NCI-H345 (cell line): ENCODE measurements around the gene ARID3A.
A peak's percentile ranks its signal among the peaks of the same experiment; 100 is the strongest.
"Not testable (repeated sequence)": the region's sequence is repeated elsewhere in the genome, so short reads cannot be mapped to it uniquely, and the experiment has no call there.

Experiments used
- DNase-seq: peaks from one replicate; lab custom pipeline; 2025; lab: John Stamatoyannopoulos, UW

The ARID3A gene

DNA sequence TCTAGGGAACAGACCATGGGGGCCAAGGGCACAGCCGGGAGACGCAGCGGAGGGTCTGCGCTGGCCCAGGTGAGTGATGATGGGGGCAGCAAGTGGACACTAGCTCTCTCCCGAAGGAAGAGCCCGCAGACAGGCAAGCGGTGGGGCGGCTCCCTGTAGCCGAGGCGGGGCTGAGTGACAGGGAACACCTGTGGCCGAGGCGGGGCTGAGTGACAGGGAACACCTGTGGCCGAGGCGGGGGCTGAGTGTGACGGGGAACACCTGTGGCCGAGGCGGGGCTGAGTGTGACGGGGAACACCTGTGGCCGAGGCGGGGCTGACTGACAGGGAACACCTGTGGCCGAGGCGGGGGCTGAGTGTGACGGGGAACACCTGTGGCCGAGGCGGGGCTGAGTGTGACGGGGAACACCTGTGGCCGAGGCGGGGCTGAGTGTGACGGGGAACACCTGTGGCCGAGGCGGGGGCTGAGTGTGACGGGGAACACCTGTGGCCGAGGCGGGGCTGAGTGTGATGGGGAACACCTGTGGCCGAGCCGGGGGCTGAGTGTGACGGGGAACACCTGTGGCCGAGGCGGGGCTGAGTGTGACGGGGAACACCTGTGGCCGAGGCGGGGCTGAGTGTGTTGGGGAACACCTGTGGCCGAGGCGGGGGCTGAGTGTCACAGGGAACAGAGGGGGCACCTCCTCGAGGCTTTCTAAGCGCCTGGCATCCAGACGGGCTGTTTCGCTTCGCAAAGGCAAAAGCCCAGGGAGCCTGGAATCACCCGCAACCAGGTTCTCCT, 34.2 kb upstream of the ARID3A start:
- DNase-seq: not testable (repeated sequence)

DNA sequence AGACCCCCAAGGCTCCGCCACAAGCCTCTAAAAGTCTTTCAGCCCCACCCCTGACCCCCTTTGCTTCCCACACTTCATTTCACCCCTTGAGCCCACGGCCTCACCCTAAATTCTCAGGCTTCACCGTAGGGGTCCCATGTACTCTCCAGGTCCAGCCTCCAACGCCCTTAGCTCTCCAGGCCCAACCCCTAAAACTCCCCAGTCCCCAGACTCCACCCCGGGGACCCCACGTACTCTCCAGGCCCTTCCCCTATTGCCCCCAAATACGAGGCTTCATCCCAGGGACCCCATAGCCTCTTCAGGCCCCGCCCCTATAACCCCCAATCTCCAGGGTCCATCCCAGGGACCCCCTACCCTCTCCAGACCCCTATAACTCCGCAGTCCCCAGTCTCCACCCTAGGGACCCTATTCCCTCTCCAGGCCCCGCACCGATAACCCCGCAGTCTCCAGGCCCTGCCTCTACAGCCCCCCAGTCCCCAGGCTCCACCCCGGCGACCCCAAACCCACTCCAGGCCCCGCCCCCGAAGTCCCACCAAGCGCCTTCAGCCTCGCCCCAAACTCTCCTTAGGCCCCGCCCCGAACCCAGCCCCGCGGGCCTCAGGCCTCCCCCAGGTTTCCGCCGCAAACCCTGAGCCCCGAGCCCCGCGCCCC, 33.5 kb upstream of the ARID3A start:
- DNase-seq: no peak

DNA sequence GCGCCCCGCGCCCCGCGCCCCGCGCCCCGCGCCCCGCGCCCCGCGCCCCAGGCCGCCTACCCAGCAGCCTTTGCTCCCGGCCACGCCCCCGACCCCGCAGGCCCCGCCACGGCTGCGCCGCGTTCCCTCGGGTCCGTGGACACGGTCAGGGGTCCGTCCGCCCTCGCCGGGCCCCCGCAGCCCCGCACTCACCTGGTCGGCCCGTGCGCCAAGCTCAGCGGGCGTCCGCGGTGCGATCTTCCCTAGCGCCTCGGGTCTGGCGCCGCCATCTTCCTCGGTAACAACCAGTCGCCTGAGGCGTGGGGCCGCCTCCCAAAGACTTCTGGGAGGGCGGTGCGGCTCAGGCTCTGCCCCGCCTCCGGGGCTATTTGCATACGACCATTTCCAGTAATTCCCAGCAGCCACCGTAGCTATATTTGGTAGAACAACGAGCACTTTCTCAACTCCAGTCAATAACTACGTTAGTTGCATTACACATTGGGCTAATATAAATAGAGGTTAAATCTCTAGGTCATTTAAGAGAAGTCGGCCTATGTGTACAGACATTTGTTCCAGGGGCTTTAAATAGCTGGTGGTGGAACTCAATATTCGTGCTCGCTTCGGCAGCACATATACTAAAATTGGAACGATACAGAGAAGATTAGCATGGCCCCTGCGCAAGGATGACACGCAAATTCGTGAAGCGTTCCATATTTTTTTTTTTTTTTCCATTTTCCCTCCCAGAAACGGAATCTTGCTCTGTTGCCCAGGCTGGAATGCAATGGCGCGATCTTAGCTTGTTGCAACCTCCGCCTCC, 32.7 kb upstream of the ARID3A start, which contains the start of the genes MED16 and RNU6-9:
Gene MED16 (minus strand): TSS at position 294 of the 796 bp plus-strand sequence. CDS start 2,056 bp downstream, outside the sequence.
Gene RNU6-9 (plus strand): TSS at position 591 of the 796 bp plus-strand sequence.
- DNase-seq: peak; percentile 93

DNA sequence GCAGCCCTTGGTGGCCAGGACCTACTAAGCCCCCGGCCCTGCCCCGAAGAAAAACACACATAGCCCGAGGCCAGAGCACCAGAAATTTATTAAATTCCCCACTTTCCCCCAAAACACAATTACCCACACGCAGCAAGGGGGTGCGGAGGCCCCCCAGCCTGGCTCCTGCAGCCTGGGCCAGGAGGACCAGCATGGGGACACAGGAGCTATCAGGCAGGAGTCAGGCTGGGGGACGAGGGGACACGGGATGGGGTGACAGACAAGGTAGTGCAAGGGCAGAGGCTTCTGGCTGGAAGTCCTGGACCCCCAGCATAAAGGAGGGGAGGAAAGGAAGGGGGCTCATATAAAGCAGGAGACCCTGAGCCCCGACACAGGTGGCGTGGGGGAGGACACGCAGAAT, 29.4 kb upstream of the ARID3A start:
- no peak for DNase-seq

DNA sequence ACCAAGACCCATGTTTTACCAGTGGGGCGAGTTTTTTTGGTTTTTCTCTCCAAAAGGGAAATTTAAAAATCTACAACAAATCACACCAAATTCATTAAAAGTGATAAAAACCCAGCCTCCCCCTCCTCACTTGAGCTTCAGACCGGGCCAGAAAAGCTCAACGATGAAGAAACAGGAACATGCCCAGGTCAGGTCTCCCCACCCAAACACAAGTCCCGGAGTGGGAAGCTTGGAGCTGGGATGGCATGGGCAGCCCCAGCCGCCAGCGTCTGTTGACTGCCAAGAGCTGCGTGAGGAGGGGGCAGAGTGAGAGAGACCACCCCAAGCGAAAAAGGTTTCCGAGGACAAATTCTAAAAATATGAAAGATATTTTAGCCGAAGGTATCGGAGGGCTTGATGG, 28.8 kb upstream of the ARID3A start:
- DNase-seq: no peak

DNA sequence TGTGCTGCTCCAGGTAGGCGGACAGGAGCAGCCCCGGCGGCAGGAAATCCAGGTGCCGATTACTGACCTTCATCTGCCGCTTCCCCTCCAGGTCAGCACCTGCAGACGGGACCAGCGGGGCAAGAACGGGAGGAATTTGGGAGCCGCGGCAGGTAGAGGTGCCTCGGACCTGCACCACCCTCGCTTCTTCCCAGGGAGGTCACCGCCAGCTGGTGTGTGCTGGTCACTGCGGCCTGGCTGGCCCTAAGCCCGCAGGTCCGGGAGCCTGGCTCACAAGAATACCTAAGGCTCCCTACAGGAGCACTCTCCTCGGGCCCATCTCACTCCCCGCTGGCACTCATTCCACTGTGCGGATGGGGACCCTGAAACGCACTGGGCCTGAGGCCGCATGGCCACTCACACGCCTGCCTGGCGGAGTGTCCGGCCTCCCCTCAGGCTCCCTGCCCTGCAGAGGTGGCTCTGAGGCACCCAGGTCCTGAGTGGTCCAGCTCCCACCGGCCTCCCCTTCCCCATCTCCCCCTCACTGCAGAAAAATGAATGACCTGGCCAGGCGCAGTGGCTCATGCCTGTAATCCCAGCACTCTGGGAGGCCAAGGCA, 28.3 kb upstream of the ARID3A start:
- no peak for DNase-seq

DNA sequence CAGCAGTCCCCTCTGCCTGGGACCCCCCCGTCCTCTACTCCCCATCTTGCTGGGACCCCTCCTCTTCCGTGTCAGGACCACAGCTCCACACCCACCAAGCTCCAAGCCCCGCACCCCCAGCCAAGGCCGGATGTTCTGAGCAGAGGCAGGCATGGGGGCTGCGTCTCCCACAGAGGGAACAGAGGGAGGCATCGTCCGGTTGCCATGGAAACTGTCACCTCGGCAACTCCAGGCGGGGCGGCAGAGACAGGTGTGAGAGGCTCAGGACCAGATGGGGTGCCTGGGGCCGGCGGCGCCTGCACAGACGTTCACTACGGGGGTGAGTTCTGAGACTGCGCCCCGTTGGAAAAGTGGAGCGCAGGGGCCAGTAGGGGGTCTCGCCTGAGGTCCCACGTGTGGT, 27.2 kb upstream of the ARID3A start:
- peak; percentile 6 for DNase-seq

DNA sequence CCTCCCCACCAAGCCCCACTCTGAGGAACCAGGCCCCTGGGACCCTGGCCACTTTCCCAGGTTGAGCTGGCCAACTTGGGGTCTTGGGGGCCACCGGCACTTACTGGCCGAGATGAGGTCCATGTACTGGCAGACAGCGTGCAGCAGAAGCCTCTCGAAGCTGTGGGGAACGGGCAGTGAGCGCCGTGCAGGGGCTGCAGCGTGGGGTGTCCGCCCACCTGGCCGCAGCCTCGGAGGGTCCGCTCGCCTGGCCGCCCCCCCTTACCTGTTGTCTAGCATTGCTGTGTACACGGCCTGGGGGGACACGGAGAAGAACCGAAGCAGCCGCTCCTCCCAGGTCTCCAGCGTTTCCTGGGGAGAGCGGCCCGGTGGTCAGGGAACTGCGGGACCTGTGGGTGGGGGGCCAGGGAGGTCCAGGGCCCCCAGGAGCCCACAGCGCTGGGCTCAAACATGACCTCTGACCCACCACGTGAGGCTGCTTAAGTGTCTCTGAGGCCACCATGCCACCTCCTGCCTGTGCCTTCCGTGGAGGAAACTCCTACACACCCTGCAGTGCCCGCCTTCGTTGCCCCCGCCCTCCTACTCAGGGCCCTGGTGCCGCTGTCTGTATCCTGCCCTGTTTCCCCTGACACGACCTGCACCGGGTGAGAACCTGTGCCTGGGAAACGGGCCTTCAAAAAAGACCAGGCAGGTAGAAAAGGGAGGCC, 26.3 kb upstream of the ARID3A start:
- DNase-seq: no peak

DNA sequence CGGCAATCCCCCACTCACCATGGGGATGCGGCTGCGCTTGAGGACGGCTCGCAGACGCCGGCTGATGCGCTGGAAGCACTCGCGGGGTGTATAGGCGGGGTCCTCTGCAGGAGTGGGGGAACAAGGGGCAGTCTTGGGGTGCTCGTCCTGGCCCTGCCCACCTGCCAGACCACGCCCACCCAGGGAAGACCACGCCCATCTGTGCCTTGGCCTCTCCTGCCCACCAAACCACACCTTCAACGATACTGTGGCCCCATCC, 25.9 kb upstream of the ARID3A start:
- DNase-seq: no peak

DNA sequence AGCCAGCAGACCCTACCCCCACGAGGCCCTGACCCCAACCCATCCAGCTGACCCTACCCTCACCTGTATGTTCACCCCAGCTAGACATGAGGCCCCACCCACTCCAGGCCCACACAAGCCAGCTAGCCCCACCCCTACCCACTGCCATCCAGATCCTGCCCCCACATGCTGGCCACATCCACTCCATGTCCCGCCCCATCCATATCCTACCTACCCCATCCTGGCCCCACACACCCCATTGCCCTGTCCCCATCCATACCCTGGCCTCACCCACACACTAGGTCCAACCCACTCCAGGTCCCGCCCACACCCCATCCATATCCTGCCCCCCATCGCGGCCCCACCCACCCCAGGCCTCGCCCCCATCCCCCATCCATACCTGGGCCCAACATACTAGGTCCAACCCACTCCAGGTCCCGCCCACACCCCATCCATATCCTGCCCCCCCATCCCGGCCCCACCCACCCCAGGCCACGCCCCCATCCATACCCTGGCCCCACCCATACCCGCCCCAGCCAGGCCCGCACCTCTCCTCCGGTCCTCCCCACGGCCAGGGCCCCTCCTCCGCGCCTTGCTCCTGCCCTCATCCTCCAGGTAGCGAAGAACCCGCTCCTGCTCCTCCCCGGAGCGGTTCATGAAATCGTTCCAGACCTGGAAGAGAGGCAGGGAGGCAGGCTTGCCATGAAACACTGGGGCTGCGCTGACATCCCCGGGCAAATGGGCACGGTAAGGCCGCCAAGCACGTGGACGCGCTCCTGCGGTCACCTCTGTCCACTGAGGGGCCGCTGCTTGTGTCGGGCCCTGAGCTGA, 25.3 kb upstream of the ARID3A start:
- no peak for DNase-seq

DNA sequence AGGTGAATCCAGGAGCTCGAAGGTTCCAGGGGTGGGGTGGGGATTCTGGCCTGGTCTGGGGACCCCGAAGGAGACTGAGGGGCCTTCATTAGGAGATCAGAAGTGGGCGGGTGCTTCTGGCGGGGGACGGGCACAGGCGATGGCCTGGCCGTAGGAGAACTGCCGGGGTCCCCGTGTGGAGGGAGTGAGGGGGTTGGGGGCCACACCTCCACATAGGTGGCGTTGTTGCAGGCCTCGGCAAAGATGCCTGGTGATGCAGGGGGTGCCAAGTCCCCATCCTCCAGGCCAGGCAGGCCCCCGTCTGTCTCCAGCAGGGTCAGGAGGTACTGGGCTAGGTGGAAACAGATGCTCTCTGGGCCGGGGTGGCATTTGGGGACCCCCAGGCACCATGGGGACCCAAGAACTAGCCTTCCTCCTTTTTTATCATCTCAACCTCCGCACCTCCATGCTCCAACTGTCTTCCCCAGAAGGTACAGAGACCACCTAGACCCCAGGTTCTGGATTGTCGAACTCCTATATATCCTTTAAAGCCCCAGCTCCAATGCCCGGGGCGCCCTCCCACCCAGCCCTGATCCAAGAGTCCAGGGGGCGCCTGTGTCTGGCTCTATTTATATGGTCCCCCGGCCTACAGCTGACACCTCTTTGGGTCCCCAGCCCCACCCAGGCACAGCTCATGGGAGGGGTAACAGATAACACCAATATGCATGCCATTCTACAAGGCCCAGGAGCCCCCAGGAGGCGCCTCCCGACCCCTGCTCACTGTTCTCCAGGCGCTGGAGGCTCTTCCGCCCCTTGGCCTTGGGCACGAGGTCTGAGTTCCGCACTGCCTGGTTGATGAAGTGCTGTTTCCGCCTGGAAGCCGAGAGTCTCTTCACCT, 24.4 kb upstream of the ARID3A start:
- no peak for DNase-seq

DNA sequence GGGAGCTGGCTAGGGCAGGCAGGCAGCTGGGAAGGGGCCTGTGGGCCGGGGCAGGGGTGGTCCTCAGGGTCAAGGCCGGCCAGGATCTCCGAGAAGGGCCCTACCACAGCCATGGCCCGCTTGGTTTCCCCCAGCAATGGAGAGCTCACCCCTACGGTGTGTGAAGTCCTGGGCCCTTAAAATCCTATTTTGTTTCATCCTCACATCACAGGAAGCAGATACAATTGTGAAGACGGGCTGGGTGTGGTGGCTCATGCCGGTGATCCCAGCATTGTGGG, 23.8 kb upstream of the ARID3A start:
- DNase-seq: no peak

DNA sequence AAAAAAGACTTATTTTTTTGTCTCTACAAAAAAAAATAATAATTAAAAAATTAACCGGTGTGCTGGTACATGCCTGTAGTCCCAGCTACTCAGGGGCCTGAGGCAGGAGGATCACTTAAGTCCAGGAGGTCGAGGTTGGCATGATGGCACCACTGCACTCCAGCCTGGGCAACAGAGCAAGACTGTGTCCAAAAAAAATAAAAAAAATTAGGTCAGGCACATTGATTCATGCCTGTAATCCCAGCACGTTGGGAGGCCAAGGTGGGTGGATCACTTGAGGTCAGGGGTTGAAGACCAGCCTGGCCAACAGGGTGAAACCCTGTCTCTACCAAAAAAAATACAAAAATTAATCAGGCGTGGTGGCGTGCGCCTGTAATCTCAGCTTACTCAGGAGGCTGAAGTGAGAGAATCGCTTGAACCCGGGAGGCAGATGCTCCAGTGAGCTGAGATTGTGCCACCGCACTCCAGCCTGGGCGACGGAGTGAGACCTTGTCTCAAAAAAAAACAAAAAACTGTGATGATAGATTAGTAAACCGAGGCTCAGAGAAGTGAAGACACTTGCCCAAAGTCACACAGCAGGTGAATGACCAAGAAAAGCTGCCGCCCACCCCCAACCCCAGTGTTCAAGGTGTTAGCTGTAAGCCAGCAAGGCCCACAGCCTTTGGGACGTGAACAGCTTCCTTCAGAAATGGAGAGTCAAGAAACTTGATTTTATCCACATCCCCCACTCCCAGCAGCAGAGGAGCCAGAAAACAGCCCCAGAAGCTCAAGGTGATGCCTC, 23.2 kb upstream of the ARID3A start:
- no peak for DNase-seq

DNA sequence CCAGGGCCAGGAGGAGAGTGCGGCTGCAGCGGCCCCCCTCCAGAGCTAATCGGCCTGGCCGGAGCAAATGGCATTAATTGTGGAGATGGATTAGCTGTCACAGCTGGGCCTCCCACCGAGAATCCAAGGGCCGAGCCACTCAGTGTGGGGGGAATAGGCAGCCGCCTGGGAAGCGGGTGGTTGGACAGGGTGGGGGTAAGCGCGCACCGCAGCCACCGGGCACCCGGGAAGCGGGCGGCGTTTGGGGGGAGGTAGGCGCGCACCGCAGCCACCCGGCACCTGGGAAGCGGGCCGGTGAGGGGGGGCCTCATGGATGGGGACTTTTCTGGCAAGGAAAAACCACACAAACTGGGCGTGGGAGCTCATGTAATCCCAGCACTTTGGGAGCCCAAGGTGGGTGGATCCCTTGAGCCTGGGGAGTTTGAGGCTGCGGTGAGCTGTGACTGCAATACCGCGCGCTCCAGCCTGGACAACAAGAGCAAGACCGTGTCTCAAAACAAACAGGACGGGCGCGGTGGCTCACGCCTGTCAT, 22.5 kb upstream of the ARID3A start:
- no peak for DNase-seq

DNA sequence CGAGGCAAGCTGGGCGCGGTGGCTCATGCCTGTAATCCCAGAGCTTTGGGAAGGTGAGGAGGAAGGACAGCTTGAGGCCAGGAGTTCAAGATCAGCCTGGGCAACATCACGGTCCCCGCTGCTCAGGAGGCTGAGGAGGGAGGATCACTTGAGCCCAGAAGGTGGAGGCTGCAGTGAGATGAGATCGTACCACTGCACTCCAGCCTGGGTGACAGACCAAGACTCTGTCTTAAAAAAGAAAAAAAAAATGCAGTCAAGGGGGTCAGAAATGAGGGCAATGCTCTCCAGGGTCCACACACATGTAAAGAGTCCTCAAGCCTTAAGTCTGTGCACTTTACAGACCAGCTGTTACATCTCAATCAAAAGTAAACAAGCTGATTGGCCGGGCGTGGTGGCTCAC, 21.3 kb upstream of the ARID3A start:
- DNase-seq: no peak

DNA sequence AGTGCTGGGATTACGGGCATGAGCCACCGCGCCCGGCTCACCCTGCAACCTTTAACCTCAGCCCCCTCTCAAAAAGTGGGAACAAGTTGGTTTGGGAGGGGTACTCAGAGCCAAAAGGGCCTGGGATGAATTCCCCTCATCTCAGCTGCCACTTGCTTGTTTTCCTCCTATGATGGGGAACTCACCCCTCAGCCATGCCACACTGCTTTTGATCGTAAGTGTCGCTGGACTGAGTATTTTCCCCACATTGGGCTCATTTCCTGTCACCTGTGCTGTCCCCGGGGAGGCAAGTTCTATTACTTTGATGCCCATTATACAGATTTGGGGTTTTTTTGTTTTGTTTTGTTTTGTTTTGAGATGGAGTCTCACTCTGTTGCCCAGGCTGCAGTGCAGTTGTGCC, 19.4 kb upstream of the ARID3A start:
- no peak for DNase-seq

DNA sequence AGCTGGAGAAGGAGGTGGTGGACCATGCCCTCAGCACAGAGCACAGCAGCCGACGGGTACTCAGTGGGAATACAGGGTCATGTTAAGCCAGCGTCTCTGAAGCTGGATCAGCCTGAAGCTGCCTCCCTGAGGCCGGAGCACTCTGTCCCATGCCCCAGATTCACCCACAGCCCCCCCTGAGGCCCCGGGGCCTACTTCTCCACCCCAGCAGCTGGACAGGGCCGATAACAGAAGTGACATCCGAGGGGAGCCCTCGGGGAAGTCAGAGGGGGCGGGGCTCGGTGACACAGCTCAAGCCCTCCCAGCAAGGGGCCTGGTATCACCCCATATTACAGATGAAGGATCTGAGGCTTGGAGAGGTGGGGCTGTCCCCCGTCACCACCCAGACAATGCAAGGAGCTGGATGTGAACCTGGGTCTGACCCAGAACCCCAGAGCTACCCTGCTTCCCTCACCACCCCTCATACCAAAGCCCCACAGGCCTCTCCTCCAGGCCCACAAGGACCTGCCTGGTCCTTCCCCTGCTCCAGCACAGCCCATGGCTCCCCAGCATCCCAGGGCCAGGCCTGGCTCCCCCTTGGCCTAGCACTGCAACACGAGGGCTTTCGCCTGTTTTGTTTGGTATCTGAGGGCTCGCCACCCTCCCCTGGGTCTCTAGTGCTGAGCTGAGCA, 18.5 kb upstream of the ARID3A start:
- no peak for DNase-seq

DNA sequence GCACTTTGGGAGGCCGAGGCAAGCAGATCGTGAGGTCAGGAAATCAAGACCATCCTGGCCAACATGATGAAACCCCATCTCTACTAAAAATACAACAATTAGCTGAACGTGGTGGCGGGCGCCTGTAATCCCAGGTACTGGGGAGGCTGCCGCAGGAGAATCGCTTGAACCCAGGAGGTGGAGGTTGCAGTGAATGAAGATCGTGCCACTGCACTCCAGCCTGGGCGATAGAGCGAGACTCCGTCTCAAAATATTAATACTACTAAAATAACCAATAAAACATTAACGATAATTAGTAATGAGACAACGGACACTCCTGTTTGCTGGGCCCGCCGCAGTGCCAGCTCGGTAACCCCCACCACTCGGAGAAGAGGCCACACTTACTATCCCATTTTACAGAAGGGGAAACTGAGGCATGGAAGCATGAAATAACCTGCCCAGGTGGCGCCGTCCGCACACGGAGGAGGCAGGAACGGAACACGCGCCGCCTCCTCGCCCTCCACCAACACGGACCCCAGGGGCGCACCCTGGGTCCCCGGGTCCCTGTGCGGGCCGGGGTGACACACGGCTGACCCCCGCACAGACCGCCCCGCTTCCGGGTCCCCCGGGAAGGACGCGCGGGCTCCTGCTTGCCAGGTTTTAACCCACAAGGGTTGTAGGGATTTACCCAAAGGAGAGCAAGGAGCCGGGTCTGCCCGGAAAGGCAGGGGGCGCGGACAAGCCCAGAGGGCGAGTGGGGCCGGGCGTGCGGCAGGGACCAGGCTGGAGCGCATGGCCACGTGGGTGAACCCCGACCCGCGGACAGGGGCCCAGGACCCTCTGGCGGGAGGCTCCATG, 14.4 kb upstream of the ARID3A start:
- no peak for DNase-seq
